Measurements from ENCODE around the gene MRPS18C.
"Not testable (repeated sequence)": the region's sequence is repeated elsewhere in the genome, so short reads cannot be mapped to it uniquely, and the experiment has no call there.

The MRPS18C gene

DNA sequence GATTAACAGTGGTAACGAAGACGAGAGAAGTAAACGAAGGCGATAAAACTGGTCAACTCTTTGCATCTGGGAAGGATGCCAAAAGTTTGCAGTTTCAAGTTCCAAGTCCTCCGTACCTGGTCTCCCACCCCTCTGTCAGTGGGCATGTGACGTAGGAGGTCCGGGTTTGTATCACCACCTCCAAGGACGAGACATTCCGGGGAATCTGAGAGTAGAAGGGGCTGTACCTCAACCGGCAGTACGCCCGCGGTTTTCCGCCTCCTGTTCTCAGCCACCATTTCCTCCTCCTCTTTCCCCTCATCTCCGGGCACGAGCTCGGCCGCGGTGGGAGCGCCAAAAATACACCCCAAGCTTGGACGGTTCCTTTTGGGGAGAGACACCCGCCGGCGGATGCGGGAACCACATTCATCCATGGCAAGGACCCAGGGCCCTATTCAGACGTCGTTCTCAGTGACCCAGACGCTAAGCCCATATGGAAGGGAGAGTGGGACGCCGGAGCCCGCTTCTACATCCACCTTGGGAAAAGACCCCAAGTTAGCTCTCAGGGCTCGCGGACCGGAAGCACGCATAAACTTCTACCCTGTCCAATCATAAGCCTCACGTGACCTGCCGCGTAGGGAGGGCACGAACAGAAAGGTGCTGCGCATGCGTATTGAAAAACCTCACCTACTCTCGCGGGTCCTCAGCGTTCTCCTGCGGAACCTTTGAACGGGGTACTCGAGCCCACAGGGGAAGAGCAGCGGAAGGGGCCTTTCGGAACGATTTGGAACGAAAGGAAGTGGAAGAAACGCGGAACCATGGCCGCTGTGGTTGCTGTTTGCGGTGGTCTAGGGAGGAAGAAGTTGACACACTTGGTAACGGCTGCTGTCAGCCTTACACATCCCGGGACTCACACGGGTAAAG is at the start of gene MRPS18C, which contains the start of gene HELQ:
MRPS18C (plus strand) TSS at position 778 of the 903 bp plus-strand sequence; CDS start at position 798, 20 bp downstream.
HELQ (minus strand) TSS at position 543 of the 903 bp plus-strand sequence; CDS start at position 413, 130 bp downstream.
- DNase-seq (ENCODE audit: low spot score): peak; percentile 97

DNA sequence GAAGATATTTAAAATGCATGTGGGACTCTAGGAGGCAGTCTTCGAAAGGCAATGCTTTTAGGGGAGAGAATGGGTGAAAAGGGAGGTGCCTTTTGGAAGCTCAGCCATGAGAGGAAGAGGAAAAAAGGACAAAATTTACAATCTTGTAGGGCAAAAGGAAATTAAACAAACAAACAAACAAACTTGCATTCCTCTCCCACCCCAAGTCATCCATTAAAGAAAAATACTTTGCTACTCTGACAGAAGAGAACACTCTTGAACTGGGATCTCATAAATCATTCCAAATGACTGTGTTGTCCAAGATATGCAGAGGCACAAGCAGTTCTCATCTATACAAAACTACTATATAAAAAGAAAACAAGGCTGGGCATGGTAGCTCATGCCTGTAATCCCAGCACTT is 47.0 kb upstream of the MRPS18C start:
- DNase-seq (ENCODE audit: low spot score): peak; percentile 15

DNA sequence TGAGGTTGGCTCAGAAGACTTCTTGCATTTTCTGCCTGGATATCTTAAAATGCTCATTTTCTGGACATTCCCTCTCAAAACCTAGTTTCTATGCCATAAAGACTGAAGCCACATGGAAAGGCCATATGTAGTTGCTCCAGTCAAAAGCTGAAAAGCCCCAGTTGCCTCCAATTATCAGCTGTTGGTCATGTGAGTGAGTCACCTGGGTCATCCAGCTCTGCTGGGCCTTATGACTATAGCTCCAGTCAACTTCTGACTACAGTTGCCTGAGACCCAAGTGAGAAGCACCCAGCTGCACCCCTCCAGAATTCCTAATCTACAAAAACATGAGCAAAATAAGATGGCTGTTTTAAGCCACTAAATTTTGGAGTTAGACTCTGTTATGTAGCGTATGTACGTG is 42.2 kb upstream of the MRPS18C start:
- DNase-seq (ENCODE audit: low spot score): no peak

DNA sequence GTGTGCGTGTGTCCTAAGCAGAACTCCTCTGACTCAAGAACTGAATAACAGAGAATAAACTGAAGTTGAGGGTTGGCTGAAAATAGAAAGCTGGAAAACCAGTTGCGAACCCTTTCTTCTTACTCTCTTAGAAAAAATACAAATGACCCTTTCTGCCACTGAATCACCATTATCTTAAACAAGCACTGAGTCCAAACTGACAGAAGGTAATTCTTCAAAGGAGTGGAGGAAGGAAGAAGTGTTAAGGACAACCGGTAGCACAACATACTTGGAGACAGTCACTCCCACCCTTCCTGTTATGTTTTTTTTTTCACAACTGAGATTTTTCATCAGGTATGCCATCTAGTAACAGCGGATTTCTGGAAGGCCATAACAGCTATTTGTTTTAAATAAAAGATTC is 38.3 kb upstream of the MRPS18C start:
- DNase-seq (ENCODE audit: low spot score): no peak

DNA sequence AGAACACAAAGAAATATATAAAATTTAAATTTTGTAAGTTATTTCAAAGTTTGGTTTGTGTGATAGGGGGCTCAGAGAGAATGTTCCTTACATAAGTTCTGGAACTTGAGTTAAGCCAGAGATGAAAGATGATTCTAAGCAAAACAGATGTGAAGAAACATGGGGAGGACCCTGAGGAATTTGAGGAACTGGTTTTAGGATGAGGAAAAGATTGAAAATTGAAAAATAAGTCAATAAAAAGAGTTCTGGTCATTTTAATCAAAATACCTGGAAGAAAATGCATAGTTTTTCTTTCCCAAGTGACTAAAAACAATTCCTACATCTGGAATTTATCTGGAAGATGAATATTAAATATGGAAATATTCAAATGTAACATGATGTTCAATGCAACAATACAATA is 37.6 kb upstream of the MRPS18C start:
- no peak for DNase-seq (ENCODE audit: low spot score)

DNA sequence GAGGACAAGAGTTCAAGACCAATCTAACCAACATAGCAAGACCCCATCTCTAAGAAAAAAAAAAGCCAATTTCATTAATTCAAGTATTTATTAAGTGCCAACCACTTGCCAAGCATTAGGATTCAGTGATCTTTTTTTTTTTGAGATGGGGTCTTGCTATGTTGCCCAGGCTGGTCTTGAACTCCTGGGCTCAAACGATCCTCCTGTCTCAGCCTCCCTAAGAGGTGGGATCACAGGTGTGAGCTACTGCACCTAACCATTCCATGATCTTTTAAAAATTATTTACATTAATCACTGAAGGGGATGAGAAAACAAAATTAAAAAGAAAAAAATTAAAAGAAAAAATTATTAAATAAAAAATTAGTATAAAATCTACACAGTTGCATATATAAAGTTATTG is 24.7 kb upstream of the MRPS18C start:
- DNase-seq (ENCODE audit: low spot score): no peak

DNA sequence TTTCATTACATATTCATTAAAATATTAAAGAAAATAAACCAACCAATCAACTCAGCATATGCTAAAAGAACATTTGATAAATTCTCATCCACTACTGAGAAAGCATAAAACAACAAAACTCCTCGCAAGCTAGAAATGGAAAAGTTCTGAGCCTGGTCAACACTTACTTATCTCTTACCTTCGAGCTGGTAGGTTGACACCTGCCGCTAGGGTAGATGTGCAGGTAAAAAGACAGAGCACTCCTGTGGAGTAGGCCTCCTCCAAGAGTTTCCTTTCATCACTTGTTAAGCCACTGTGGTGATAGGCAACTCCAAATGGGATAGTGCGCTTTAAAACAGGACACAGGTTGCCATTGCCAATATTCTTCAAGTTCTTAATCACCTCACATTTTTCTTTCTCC is 19.2 kb upstream of the MRPS18C start:
- no peak for DNase-seq (ENCODE audit: low spot score)

DNA sequence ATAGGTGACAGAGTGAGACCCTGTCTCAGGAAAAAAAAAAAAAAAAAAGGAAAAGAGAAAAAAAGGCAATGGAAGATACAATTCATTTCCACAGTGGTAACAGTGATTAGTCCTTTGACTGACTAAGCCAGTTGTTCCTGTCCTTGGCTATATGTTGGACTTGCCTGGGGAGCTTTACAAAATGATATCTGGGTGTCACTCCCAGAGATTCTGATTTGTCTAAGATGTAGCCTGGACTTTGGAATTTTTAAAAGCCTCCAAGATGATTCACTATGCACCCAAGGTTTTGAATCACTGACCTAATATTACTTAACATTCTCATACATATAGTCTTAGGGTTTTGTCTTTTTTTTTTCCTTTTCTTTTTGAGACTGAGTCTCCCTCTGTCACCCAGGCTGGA is 17.1 kb upstream of the MRPS18C start:
- no peak for DNase-seq (ENCODE audit: low spot score)

DNA sequence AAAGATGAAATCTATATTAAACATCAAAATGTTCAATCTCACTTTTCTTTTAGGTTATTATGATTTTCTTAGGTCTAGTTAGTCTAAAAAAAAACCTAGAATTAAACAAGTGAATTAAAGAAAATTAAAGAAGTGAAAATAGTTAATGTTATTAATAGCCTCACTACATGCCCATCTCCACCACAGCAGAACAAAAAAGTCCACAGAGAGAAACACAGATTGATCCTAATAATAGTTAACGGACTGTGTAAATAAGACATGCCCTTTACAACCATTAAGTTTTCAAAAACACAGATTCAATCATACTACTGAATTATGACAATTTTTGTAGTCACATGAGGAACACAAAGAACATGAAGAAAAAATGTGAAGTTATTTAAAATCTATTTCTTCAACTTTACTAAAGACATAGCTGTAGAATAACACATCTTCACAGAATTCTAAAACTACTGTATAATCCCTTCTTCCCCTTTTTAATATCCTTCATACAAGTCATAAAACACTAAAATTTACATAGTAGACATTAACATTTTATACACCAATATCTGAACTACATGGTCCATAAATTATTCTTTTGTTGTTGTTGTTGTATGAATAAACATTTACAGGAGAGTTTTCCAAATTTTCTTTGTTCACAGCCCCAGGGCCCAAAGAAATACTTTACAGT is 15.6 kb upstream of the MRPS18C start:
- DNase-seq (ENCODE audit: low spot score): no peak

DNA sequence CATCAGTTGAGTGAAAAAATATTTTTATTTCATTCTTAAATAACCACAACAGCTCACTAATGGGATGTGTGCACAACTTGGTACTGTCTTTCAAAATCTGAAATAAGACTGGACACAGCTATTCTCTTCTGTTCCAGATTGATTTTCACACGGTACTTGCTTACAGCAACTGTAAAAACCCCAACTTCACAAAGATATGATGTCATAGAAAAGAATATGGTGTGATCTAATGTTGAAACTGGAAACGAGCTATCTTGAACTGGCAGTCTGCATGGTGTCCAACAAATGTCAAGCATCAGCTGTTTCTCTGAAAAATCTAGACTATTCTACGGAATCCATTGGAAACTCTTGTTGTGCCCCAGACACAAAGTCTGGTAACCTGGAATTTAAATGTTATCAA is 15.0 kb upstream of the MRPS18C start:
- no peak for DNase-seq (ENCODE audit: low spot score)

DNA sequence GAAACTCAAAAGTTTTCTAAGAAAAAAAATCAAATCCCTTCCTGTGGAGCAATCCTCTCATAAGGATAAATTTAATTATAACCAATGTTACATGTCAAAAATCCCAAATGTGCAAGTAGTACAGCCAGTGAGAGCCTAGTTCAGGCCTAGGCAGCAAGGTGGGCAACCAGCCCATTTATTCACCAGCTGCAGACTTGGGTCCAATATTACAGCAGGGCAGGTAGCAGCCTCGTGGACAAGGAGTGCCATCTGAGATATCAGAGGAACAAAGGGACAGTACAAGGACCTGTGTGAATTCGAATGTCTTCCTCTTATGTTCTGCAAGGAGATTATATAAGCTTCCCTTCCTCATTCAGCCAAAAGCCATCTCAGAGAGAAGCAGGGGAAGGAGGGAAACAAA is 6.8 kb upstream of the MRPS18C start:
- DNase-seq (ENCODE audit: low spot score): no peak

DNA sequence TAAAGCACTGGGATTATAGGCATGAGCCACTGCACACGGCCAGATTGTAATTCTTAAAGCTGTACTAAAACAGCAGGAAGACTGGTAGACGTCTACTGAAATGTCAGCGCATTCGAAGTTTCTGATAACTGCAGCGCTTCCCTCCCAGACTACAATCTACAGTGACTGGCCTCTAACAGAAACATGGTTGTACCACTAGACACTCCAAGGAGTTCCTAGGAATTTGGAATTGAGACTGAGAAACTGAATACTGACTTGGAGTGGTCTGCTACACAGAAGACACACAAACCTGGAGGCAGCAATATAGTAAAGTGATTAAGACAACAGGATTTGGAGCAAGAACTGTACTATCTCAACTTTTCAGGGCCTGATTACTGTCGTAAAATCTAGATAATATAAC is 1.2 kb upstream of the MRPS18C start:
- no peak for DNase-seq (ENCODE audit: low spot score)

DNA sequence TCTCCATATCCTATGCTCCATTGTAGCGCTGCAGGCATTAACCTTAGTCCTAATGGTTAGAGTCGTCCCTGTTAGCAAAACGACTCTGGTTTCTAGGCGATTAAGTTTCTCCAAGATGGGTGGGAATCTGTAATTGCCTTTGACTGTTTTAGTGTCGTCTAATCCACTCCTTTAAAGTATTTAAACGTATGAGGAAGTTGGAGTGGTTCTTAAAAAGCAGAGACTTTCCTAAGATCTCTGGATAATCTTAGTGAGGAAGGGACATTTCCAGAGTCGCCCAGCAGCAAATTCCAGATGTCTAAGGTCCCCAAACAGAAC is 285 bp downstream of the MRPS18C start:
- no peak for DNase-seq (ENCODE audit: low spot score)

DNA sequence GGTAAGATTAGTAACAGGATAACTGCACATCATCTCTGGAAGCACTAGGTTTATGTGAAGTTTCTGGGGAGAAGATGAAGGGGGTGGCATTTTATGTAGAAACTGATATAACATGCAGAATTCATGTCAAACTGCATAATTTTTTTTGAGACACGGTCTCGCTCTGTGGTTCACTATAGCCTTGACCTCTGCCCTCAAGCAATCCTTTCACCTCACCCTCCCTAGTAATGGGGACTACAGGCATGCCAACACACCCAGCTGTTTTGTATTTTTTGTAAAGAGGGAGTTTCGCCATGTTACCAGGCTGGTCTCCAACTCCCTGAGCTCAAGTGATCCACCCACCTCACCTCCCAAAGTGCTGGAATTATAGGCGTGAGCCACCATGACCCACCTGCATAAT is 17.6 kb downstream of the MRPS18C start:
- no peak for DNase-seq (ENCODE audit: low spot score)

DNA sequence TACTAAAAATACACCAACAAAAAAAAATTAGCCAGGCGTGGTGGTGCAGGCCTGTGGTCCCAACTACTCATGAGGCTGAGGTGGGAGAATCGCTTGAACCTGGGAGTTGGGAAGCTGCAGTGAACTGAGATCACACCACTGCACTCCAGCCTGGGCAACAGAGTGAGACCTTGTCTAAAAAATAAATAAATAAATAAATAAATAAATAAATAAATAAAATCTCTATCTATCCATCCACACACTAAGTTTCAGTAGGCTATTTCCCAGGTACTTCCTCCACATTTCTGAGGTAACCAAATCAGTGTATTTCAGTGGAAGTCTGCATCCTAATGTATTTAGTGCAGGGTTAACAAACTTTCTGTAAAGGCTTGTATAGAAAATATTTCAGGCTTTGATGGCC is 18.1 kb downstream of the MRPS18C start:
- DNase-seq (ENCODE audit: low spot score): no peak

DNA sequence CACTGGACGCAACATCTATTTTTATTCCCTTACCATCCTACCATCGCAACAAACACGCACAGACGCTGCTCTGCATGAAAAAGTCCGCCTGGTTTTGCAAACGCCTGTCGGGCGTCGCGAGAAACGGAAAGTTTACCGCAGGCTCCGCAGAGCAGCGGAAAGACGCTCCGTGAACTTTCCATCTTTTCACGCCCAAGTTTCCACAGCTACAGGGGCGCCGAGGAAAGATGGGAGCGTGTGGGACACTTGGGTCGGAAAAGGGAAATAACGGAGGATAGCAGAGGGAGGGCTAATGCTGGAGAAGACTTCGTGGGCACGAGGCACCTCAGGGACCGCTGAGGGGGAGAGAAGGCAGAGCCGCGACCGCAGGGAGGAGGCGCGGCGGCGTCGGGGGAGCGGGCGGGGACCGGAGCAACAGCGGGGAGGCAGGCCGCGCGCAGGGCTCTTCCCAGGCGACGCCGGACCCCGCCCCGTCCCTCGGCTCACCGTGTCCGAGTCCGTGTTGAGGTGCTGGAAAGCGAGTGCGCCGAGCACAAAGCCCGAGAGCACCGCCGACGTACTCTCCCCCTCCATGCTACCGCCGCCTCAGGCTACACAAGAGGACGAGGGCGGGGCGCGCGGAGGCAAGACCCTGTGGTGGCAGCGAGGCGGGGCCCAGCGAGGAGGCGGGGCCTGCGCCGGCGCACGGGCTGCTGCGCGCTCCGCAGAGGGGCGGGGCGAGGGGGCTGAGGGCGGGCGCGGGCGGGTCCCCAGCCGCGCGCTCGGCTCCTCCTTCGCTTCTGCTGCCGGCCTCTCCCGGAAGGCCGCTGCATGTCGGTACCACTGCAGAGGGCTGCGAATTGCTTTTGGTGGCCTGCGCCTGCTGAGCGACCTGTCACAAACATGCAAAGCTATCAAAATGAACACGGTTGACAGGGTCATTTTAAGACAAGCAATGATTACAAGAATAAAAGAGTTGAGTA is 28.9 kb downstream of the MRPS18C start, which contains the start of gene ABRAXAS1:
ABRAXAS1 (minus strand) TSS at position 601 of the 962 bp plus-strand sequence; CDS start at position 573, 28 bp downstream.
- peak; percentile 95 for DNase-seq (ENCODE audit: low spot score)

DNA sequence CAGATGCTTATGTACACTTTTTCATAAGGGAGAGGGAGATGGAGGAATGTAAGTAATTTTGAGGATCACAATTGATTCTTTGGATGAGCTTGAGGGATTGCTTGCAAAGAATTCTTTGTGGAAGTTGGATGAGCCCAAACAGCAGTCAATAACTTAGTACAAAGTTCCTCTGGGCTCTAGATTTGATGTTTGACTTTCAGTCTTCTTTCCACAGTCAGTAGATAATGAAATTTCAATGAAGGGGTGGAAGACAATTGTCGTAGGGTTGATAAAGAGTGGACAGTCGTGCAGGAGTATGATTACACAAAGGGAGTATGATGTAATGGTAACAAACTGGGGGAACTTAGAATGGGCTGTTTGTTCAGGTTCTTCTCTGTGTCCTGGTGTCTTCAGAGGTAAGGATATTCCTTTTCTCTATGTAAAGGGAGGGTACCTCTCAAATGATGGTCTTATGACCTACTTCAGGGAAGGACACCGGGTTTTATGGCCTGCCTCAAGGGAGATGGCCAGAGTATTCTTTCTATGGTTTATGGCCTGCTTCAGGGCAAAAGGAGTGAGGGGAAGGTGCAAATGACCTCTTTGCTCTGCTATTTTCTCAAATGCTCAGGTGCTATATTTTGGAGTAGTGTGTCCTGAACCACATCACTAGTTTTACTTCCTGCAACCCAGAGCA is 30.7 kb downstream of the MRPS18C start:
- no peak for DNase-seq (ENCODE audit: low spot score)

DNA sequence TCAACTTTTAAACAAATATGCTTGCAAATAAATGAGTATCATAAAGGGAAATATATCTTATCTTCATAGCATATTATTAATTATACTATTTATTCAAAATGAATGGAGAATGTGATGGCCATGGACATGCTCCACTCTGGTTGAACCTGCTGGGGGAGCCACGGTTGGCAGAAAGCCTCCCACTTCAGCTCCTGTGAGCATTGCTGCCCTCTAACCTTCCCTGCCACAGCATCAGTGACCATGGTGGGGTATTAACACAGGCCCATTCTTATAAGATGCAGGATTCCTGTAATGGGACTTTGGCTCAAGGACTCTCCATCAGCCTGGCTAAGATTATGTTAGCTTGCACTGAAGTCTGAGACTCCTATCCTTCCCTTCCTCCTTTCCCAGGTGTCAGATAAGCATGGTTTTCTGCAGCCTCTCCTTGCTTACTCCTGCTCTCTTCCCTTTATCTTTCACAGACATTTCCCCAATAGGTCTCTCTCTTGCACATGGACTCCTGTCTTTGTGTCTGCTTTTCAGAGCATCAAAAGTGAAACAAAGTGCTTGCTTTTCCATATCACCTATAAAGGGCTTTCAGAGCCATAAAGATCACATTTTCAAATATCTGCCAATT is 34.0 kb downstream of the MRPS18C start:
- peak; percentile 31 for DNase-seq (ENCODE audit: low spot score)

DNA sequence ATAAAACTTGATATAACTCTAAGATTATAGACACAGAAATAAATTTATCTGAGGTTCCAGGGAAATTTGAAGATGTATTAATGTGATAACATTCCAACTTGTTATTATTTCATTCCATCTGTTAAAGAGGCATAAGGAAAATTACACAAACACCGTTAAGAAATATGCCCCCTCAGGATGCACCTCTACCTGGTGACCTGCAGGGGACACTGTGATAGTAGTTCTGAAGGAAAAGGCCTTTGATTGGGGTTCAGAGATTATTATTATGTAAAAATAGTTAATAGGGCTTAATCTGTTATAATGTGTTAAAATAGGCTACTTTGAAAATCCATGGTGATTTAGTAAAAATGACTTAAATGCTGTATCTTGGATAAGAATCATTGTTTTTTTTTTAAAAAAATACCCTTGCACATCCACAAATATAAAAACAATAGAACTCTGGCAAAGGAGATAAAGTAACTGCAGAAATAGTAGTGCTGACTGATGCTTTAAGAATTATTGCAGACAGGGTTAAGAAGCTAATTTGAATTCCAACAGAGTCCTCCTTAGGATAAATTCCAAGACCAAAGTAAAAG is 35.1 kb downstream of the MRPS18C start:
- peak; percentile 62 for DNase-seq (ENCODE audit: low spot score)

DNA sequence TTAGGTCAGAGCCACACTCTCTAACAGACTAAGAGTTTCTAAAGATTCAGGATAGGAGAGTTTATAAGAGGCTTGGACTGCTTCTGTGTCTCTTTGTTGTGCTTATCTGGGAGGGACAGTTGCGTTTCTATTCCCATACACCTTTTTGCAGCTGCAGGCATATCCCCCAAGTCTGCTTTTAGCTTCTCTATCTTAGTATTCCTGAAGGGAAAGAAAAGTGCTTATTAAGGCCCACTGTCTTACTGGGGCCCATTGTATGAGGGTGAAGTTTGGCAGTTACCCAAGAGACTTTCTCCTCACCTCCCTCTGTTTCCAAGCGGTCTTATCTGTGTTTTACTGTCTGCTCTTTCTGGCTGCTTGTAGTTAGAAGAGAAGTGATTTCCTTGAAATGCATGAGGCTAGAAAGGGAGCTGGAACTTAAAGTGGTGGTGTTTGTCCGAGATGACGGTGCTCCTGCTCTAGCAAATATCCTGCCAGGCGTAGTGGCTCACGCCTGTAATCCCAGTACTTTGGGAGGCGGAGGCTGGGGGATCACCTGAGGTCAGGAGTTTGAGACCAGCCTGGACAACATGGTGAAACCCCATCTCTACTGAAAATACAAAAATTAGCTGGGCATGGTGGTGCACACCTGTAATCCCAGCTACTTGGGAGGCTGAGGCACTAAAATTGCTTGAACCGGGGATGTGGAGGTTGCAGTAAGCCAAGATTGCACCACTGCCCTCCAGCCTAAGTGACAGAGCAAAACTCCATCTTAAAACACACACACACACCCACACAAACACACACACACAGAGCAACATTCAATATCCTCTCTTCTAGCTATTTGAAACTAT is 40.4 kb downstream of the MRPS18C start:
- DNase-seq (ENCODE audit: low spot score): not testable (repeated sequence)

All from hematopoietic multipotent progenitor cell treated with erythropoietin and hydrocortisone succinate and interleukin-3 and kit ligand, for 17 days (in vitro differentiated cells).